ENCODE measurements around the gene FAM117A.
"Not testable (repeated sequence)": the region's sequence is repeated elsewhere in the genome, so short reads cannot be mapped to it uniquely, and the experiment has no call there.

FAM117A gene

GRCh38 chr17:49680314-49680713 is 83.6 kb downstream of the FAM117A start:
- no peak overlapping the region for H3K4me3 ChIP-seq (replicated peaks; ENCODE audit: low read depth, low read length)
- no peak for DNase-seq (ENCODE audit: extremely low read depth, low read depth)
- TF ChIP-seq CTCF (IDR thresholded peaks at IDR 0.05; ENCODE audit: low read depth, low read length, missing control alignments), result no peak

- DNase-seq (ENCODE audit: extremely low read depth, low read depth), result peak; percentile 96
- no peak for TF ChIP-seq CTCF (IDR thresholded peaks at IDR 0.05; ENCODE audit: low read depth, low read length, missing control alignments)
- H3K4me3 ChIP-seq (replicated peaks; ENCODE audit: low read depth, low read length), result peak within 1 kb of the TSS; percentile 60
Observed at GRCh38 chr17:49677933-49678847, 85.7 kb downstream of the FAM117A start, which contains the start of gene SPOP. Gene SPOP, minus strand, starts transcription at chr17:49678097. Its CDS starts 55,287 bp downstream, at chr17:49622810.

- DNase-seq (ENCODE audit: extremely low read depth, low read depth), result peak; percentile 75
- no peak for TF ChIP-seq CTCF (IDR thresholded peaks at IDR 0.05; ENCODE audit: low read depth, low read length, missing control alignments)
- H3K4me3 ChIP-seq (replicated peaks; ENCODE audit: low read depth, low read length), result peak overlapping the region; percentile 60
Observed at GRCh38 chr17:49677134-49677932, 86.6 kb downstream of the FAM117A start.

- H3K4me3 ChIP-seq (replicated peaks; ENCODE audit: low read depth, low read length), result peak overlapping the region; percentile 60
- no peak for DNase-seq (ENCODE audit: extremely low read depth, low read depth)
Observed at GRCh38 chr17:49676276-49676868, 87.6 kb downstream of the FAM117A start.

GRCh38 chr17:49674507-49674906 is 89.4 kb downstream of the FAM117A start:
- TF ChIP-seq CTCF (IDR thresholded peaks at IDR 0.05; ENCODE audit: low read depth, low read length, missing control alignments), result no peak
- no peak overlapping the region for H3K4me3 ChIP-seq (replicated peaks; ENCODE audit: low read depth, low read length)
- no peak for DNase-seq (ENCODE audit: extremely low read depth, low read depth)

More at GRCh38 chr17:49676276-49676868, 87.6 kb downstream of the FAM117A start:
- no peak for TF ChIP-seq CTCF (IDR thresholded peaks at IDR 0.05; ENCODE audit: low read depth, low read length, missing control alignments)

GRCh38 chr17:49673679-49674078 is 90.3 kb downstream of the FAM117A start:
- DNase-seq (ENCODE audit: extremely low read depth, low read depth); H3K4me3 ChIP-seq (replicated peaks; ENCODE audit: low read depth, low read length): not testable (repeated sequence)
